Nephron progenitor cell (in vitro differentiated cells): ENCODE data around the gene RUBCNL.
"Not testable (repeated sequence)": the region's sequence is repeated elsewhere in the genome, so short reads cannot be mapped to it uniquely, and the experiment has no call there.

ENCODE experiments used
- DNase-seq: peaks from one replicate; pipeline ENCODE4 v3.0.0; 2021
- H3K27ac Mint-ChIP-seq: 2 replicates; pipeline ENCODE4 v1.8.0; 2021; ENCODE audit warnings: mild to moderate bottlenecking, moderate library complexity, mixed read lengths
- H3K27me3 Mint-ChIP-seq: 2 replicates; pipeline ENCODE4 v1.8.0; 2021; ENCODE audit warnings: mild to moderate bottlenecking, low read depth, mixed read lengths; ENCODE audit not compliant: poor library complexity
- H3K36me3 Mint-ChIP-seq: 2 replicates; pipeline ENCODE4 v1.8.0; 2021; ENCODE audit warnings: low read depth, mixed read lengths
- H3K4me1 Mint-ChIP-seq: 2 replicates; pipeline ENCODE4 v1.8.0; 2021; ENCODE audit warnings: mixed read lengths
- H3K4me3 Mint-ChIP-seq: 2 replicates; pipeline ENCODE4 v1.8.0; 2021; ENCODE audit warnings: mild to moderate bottlenecking, moderate library complexity, mixed read lengths
- H3K9me3 Mint-ChIP-seq: 2 replicates; pipeline ENCODE4 v1.8.0; 2021; ENCODE audit warnings: mild to moderate bottlenecking, moderate library complexity, mixed read lengths
- CTCF ChIP-seq: fragments of 200-600 bp; sonication (generic); IDR thresholded peaks from 2 replicates; pipeline ENCODE4 v1.5.0; 2021; ENCODE audit warnings: antibody characterized with exemption

Gene RUBCNL

GRCh38 chr13:46387064-46387851, at the start of gene RUBCNL:
RUBCNL (minus strand) TSS chr13:46387252; CDS start chr13:46372475, 14,777 bp downstream.
- Mint-ChIP-seq H3K4me3 (peak within 1 kb of the TSS; percentile 79), H3K36me3 (no peaks in the 10 kb centered on the region), H3K9me3 (no peaks in the 10 kb centered on the region), H3K4me1 (peaks cover 40% of the 10 kb centered on the region), H3K27ac (no peak within 1 kb of the TSS), H3K27me3 (peaks cover 51% of the 10 kb centered on the region)
- TF ChIP-seq CTCF, result no peak
- peak; percentile 82 for DNase-seq

- H3K9me3 Mint-ChIP-seq, H3K36me3 Mint-ChIP-seq, DNase-seq, H3K27me3 Mint-ChIP-seq, H3K4me1 Mint-ChIP-seq, H3K4me3 Mint-ChIP-seq, H3K27ac Mint-ChIP-seq: not testable (repeated sequence)
Measured at GRCh38 chr13:46429558-46429957, 42.5 kb upstream of the RUBCNL start.

- H3K27ac Mint-ChIP-seq, result no peak overlapping the region
- no peak for TF ChIP-seq CTCF
- H3K4me1 Mint-ChIP-seq, result peaks cover 21% of the 10 kb centered on the region
- no peak for DNase-seq
- H3K27me3 Mint-ChIP-seq, result no peaks in the 10 kb centered on the region
- H3K4me3 Mint-ChIP-seq, result no peak overlapping the region
- peaks cover 8% of the 10 kb centered on the region for H3K36me3 Mint-ChIP-seq
- H3K9me3 Mint-ChIP-seq, result peaks cover 39% of the 10 kb centered on the region
Measured at GRCh38 chr13:46405457-46405856, 18.4 kb upstream of the RUBCNL start.

- no peaks in the 10 kb centered on the region for H3K27me3 Mint-ChIP-seq
- no peak for DNase-seq
- peaks cover 28% of the 10 kb centered on the region for H3K4me1 Mint-ChIP-seq
- H3K36me3 Mint-ChIP-seq, result peaks cover 8% of the 10 kb centered on the region
- H3K27ac Mint-ChIP-seq, result no peak overlapping the region
- TF ChIP-seq CTCF, result no peak
- peaks cover 37% of the 10 kb centered on the region for H3K9me3 Mint-ChIP-seq
- H3K4me3 Mint-ChIP-seq, result no peak overlapping the region
Measured at GRCh38 chr13:46404733-46405100, 17.7 kb upstream of the RUBCNL start.

- no peak overlapping the region for H3K27ac Mint-ChIP-seq
- TF ChIP-seq CTCF, result no peak
- DNase-seq, result no peak
- peaks cover 30% of the 10 kb centered on the region for H3K4me1 Mint-ChIP-seq
- H3K36me3 Mint-ChIP-seq, result peaks cover 8% of the 10 kb centered on the region
- peaks cover 37% of the 10 kb centered on the region for H3K9me3 Mint-ChIP-seq
- no peaks in the 10 kb centered on the region for H3K27me3 Mint-ChIP-seq
- H3K4me3 Mint-ChIP-seq, result no peak overlapping the region
Measured at GRCh38 chr13:46403851-46404732, 17.0 kb upstream of the RUBCNL start.

GRCh38 chr13:46402178-46402577, 15.1 kb upstream of the RUBCNL start:
- H3K27me3 Mint-ChIP-seq, result no peaks in the 10 kb centered on the region
- peaks cover 41% of the 10 kb centered on the region for H3K4me1 Mint-ChIP-seq
- DNase-seq, result no peak
- peaks cover 8% of the 10 kb centered on the region for H3K36me3 Mint-ChIP-seq
- TF ChIP-seq CTCF, result no peak
- no peak overlapping the region for H3K27ac Mint-ChIP-seq
- H3K9me3 Mint-ChIP-seq, result peaks cover 29% of the 10 kb centered on the region
- no peak overlapping the region for H3K4me3 Mint-ChIP-seq
